Activated CD4-positive, alpha-beta T cell treated with anti-CD3 and anti-CD28 coated beads for 36 hours (primary cell): ENCODE results near the gene EOLA1. TPM values are rescaled to one million over a fixed set of nuclear protein-coding genes. Genes with fewer than 3 reads are reported as not detected.
"Not testable (repeated sequence)": the region's sequence is repeated elsewhere in the genome, so short reads cannot be mapped to it uniquely, and the experiment has no call there.

ENCODE experiments used
- ATAC-seq: fragments of 200-7000 bp; cut with Tn5 transposase; one replicate; pipeline ENCODE4 v1.10.0; 2021; ENCODE audit warnings: mild to moderate bottlenecking, moderate library complexity
- CTCF ChIA-PET: fragments of 350-600 bp; sonication (Branson Sonifier 250); formaldehyde crosslinking; loops from one replicate; lab custom pipeline; 2021; ENCODE audit warnings: antibody characterized with exemption; lab: Charles Lee
- POLR2A ChIA-PET: fragments of 350-600 bp; sonication (Branson Sonifier 250); formaldehyde crosslinking; loops from one replicate; lab custom pipeline; 2021; ENCODE audit warnings: antibody characterized with exemption, inconsistent platforms; lab: Charles Lee
- DNase-seq: peaks from one replicate; pipeline ENCODE4 v3.0.0-alpha.2; 2020
- H3K27ac Mint-ChIP-seq: one replicate; pipeline ENCODE4 v1.8.0; 2021; ENCODE audit warnings: mixed read lengths
- H3K27me3 Mint-ChIP-seq: one replicate; pipeline ENCODE4 v1.8.0; 2021; ENCODE audit warnings: mixed read lengths
- H3K36me3 Mint-ChIP-seq: one replicate; pipeline ENCODE4 v1.8.0; 2021; ENCODE audit warnings: low read depth, mixed read lengths
- H3K4me1 Mint-ChIP-seq: one replicate; pipeline ENCODE4 v1.8.0; 2021; ENCODE audit warnings: mixed read lengths
- H3K4me3 Mint-ChIP-seq: one replicate; pipeline ENCODE4 v1.8.0; 2021; ENCODE audit warnings: mild to moderate bottlenecking, moderate library complexity, mixed read lengths
- H3K9me3 Mint-ChIP-seq: one replicate; pipeline ENCODE4 v1.8.0; 2021; ENCODE audit warnings: low read depth, mixed read lengths
- intact Hi-C, 2 experiments: fragments of 100-400 bp; cut with DNase I in 1 of 2; cut with micrococcal nuclease in 1 of 2; formaldehyde crosslinking; loops; one replicate each; pipeline versions ENCODE4 v1.14.2 to v1.15.1; 2022 to 2024; cut with DNase I, micrococcal nuclease
- total RNA-seq, 2 experiments: library from RNA; stranded (reverse); gene quantifications; one replicate each; pipeline ENCODE4 v1.2.3, GENCODE V29; 2021

The EOLA1 gene
- total RNA-seq, 2 experiments from 2014 or later: 29.4 to 37.4 TPM

GRCh38 chrX:149527705-149528104, 13.1 kb upstream of the EOLA1 start:
- ChIA-PET POLR2A (interaction anchor here (1.0 kb wide), 1 partner anchor 13 kb away, joined by 6 read pairs; the partner anchor contains the start of gene EOLA1), CTCF (interaction anchor here (0.8 to 1.0 kb wide), 5 partner anchors 12 to 105 kb away, joined by 3 to 13 read pairs (median 4); partner anchors contain the start of gene EOLA1)
- H3K27me3 Mint-ChIP-seq: no peaks in the 10 kb centered on the region
- no peak overlapping the region for H3K4me3 Mint-ChIP-seq
- DNase-seq (peak; percentile 43), ATAC-seq (peak; percentile 48)
- peak overlapping the region; percentile 56 for H3K27ac Mint-ChIP-seq
- H3K36me3 Mint-ChIP-seq: no peaks in the 10 kb centered on the region
- intact Hi-C loops: loop anchor here in 1 of 2 experiments (5.0 kb wide), 2 partner anchors 105 to 300 kb away; partner anchors contain the start of gene TMEM185A
- H3K9me3 Mint-ChIP-seq: no peaks in the 10 kb centered on the region
- peaks cover 35% of the 10 kb centered on the region for H3K4me1 Mint-ChIP-seq

DNA sequence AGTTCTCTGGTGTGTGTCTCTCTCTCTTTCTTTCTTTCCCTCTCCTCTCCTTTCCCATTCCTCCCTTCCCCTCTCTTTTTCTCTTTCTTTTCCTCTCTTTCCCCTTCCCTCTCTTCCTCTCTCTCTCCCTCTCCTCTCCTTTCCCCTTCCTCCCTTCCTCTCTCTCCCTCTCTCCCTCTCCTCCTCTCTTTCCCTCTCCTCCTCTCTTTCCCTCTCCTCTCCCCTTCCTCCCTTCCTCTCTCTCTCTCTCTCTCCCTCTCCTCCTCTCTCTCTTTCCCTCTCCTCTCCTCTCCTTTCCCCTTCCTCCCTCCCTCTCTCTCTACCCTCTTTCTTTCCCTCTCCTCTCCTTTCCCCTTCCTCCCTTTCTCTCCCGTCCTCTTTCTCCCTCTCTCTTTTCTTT, 12.4 kb upstream of the EOLA1 start:
- CTCF ChIA-PET: interaction anchor here (0.9 to 1.0 kb wide), 3 partner anchors 11 to 16 kb away, joined by 3 to 13 read pairs (median 6); partner anchors contain the start of gene EOLA1
- Mint-ChIP-seq H3K27ac (no peak overlapping the region), H3K36me3 (no peaks in the 10 kb centered on the region), H3K9me3 (no peaks in the 10 kb centered on the region), H3K27me3 (no peaks in the 10 kb centered on the region), H3K4me3 (no peak overlapping the region), H3K4me1 (peaks cover 33% of the 10 kb centered on the region)
- POLR2A ChIA-PET: interaction anchor here (1.0 kb wide), 1 partner anchor 13 kb away, joined by 6 read pairs; the partner anchor contains the start of gene EOLA1
- no peak for ATAC-seq
- intact Hi-C loops: loop anchor here in 1 of 2 experiments (5.0 kb wide), 2 partner anchors 104 to 299 kb away; partner anchors contain the start of gene TMEM185A
- no peak for DNase-seq

DNA sequence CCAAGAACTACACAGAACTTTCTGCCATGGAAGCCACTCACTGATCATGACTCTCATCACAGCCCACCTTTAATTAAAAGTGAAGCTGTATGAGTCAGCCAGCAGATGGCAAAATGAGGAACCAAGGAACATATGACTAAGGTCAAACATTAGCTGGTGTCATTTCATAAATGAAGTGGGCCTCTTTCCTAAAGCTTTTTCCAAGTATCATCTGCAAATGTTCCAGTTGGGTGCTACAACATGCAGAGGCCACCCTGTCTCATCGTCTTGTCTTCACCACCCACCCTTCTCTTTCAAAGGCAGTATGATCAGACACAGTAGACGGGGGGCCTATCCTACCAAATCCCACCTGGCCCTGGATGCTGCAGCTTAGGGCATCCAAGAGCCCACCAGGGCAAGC, 9.2 kb upstream of the EOLA1 start:
- Mint-ChIP-seq H3K27me3 (no peaks in the 10 kb centered on the region), H3K4me1 (peaks cover 19% of the 10 kb centered on the region), H3K27ac (peak overlapping the region; percentile 71), H3K36me3 (no peaks in the 10 kb centered on the region), H3K9me3 (no peaks in the 10 kb centered on the region), H3K4me3 (no peak overlapping the region)
- CTCF ChIA-PET: interaction anchor here (1.5 kb wide), 1 partner anchor 19 kb away, joined by 4 read pairs; no protein-coding TSS in a partner anchor
- ATAC-seq (peak; percentile 65), DNase-seq (no peak)
- POLR2A ChIA-PET: no interaction called here
- intact Hi-C loops: no loop called here

GRCh38 chrX:149532868-149533267, 7.9 kb upstream of the EOLA1 start:
- H3K4me3 Mint-ChIP-seq, DNase-seq, H3K9me3 Mint-ChIP-seq, POLR2A ChIA-PET, ATAC-seq, intact Hi-C loops, H3K27ac Mint-ChIP-seq, CTCF ChIA-PET, H3K36me3 Mint-ChIP-seq, H3K27me3 Mint-ChIP-seq: not testable (repeated sequence)
- peaks cover 15% of the 10 kb centered on the region for H3K4me1 Mint-ChIP-seq

GRCh38 chrX:149533999-149534398, 6.8 kb upstream of the EOLA1 start:
- H3K4me3 Mint-ChIP-seq, H3K27me3 Mint-ChIP-seq, H3K27ac Mint-ChIP-seq, intact Hi-C loops, DNase-seq, H3K36me3 Mint-ChIP-seq, H3K9me3 Mint-ChIP-seq, CTCF ChIA-PET, POLR2A ChIA-PET, ATAC-seq: not testable (repeated sequence)
- H3K4me1 Mint-ChIP-seq: peaks cover 18% of the 10 kb centered on the region

DNA sequence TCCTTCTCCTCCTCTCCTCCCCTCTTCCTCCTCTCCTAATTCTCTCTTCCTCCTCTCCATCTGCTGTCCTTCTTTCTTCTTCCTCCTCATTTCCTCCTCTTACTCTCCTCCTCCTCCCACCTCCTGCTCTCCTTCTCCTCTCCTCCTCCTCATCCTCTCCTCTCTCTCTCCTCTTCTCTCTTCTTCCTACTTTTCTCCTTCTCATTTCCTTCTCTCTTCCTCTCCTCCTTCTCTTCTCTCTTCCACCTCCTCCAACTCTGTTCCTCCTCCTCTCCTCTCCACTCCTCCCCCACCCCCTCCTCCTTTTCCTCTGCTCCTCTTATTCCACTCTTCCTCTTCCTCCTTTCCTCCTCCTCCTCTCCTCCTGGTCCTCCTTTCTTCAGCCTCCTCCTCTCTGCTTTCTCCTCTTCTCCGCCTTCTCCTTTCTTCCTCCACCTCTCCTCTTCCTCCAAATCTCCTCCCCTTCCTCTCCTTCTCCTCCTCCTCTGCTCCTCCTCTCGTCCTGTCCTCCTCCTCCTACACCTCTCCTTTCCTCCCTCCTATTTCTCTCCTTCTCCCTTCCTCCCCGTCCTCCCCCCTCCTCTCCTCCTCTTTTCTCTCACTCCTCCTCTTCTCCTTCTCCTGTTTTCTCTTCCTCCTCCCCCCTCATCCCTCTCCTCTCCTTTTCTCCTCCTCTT, 5.7 kb upstream of the EOLA1 start:
- POLR2A ChIA-PET, H3K4me3 Mint-ChIP-seq, H3K9me3 Mint-ChIP-seq, ATAC-seq, intact Hi-C loops, H3K36me3 Mint-ChIP-seq, H3K27me3 Mint-ChIP-seq, CTCF ChIA-PET, DNase-seq, H3K27ac Mint-ChIP-seq: not testable (repeated sequence)
- peaks cover 22% of the 10 kb centered on the region for H3K4me1 Mint-ChIP-seq

DNA sequence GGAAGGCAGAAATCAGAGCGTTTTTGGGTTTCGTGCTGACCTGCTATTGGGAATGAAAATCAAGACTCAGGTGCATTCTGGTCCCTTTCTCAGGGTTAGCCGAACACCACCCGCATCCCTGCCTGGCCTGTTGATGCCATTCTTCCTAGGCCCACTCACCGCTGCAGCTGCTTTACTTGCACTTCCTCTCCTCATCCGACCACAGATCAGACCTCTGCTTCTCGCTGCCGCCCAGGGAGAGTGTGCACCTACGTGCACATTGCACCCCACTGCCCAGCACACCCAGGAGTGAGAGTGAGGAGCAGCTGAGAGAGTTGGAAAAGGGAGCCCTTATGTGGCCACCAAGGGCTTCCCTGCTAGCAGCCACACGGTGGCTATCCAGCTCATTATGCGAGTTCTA, 3.3 kb upstream of the EOLA1 start:
- H3K27ac Mint-ChIP-seq, ATAC-seq, H3K9me3 Mint-ChIP-seq, CTCF ChIA-PET, H3K36me3 Mint-ChIP-seq, DNase-seq, intact Hi-C loops, H3K27me3 Mint-ChIP-seq, POLR2A ChIA-PET, H3K4me3 Mint-ChIP-seq: not testable (repeated sequence)
- H3K4me1 Mint-ChIP-seq: peaks cover 10% of the 10 kb centered on the region

GRCh38 chrX:149539283-149540130, 1.3 kb upstream of the EOLA1 start:
- H3K36me3 Mint-ChIP-seq: peaks cover 3% of the 10 kb centered on the region
- H3K9me3 Mint-ChIP-seq: no peaks in the 10 kb centered on the region
- intact Hi-C loops: loop anchor here (2.0 kb wide), 3 partner anchors 35 to 1029 kb away; partner anchors contain the start of genes IDS (in 2 of the 2), MTM1 (in 1 of the 2) and TMEM185A (in 1 of the 2)
- peak overlapping the region; percentile 82 for H3K27ac Mint-ChIP-seq
- POLR2A ChIA-PET: interaction anchor here (1.9 to 2.7 kb wide), 3 partner anchors 35 to 400 kb away, joined by 6 to 30 read pairs (median 12); partner anchors contain the start of genes EOLA2 and IDS
- peak; percentile 91 for DNase-seq
- CTCF ChIA-PET: interaction anchor here (0.7 to 1.6 kb wide), 5 partner anchors 10 to 400 kb away, joined by 3 to 7 read pairs (median 5); partner anchors contain the start of gene IDS
- peaks cover 9% of the 10 kb centered on the region for H3K4me1 Mint-ChIP-seq
- H3K27me3 Mint-ChIP-seq: no peaks in the 10 kb centered on the region
- peak overlapping the region; percentile 82 for H3K4me3 Mint-ChIP-seq
- peak; percentile 46 for ATAC-seq

DNA sequence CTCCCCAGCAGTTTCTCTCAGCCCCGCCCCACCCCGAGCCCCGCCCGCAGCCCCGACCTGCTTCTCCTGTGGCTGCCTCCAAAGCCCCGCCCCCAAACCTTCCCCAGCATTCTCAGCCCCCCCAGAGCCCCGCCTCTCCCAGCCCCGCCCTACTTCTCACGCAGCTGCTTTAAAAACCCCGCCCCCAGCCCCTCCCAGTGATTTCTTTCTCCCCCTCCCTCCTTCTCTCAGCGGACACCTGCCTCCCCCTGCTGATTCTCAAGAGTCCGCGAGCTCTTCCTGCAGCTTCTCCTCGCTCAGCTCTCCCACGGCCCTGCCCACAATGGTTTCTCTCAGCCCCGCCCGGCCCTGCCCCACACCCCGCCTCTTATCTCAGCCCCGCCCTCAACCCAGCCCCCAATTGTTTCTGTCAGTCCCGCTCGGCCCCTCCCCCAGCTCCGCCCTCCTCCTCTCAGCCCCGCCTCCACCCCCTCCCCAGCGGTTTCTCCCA, 636 bp upstream of the EOLA1 start:
- peak; percentile 53 for ATAC-seq
- Mint-ChIP-seq H3K36me3 (peaks cover 3% of the 10 kb centered on the region), H3K9me3 (no peaks in the 10 kb centered on the region), H3K27ac (peak overlapping the region; percentile 98), H3K4me3 (peak overlapping the region; percentile 82), H3K4me1 (peaks cover 9% of the 10 kb centered on the region), H3K27me3 (no peaks in the 10 kb centered on the region)
- CTCF ChIA-PET: interaction anchor here (0.5 to 1.6 kb wide), 3 partner anchors 12 to 410 kb away, joined by 3 to 6 read pairs (median 4); no protein-coding TSS in a partner anchor
- POLR2A ChIA-PET: interaction anchor here (1.6 to 2.7 kb wide), 4 partner anchors 12 to 399 kb away, joined by 6 to 30 read pairs (median 9); partner anchors contain the start of genes EOLA2 and IDS
- DNase-seq: peak; percentile 96
- intact Hi-C loops: loop anchor here in 1 of 2 experiments (2.0 kb wide), 3 partner anchors 35 to 1029 kb away; partner anchors contain the start of genes IDS, MTM1 and TMEM185A

- ChIA-PET POLR2A (interaction anchor here (1.6 to 2.7 kb wide), 2 partner anchors 14 to 398 kb away, joined by 6 to 30 read pairs; partner anchors contain the start of gene EOLA2), CTCF (interaction anchor here (0.7 to 1.2 kb wide), 2 partner anchors 14 to 1174 kb away, joined by 3 read pairs; no protein-coding TSS in a partner anchor)
- H3K9me3 Mint-ChIP-seq: no peaks in the 10 kb centered on the region
- intact Hi-C loops: loop anchor here in 1 of 2 experiments (2.0 kb wide), 3 partner anchors 37 to 1027 kb away; partner anchors contain the start of genes IDS, MTM1 and TMEM185A
- H3K27me3 Mint-ChIP-seq: no peaks in the 10 kb centered on the region
- peak overlapping the region; percentile 98 for H3K27ac Mint-ChIP-seq
- no peak for DNase-seq
- peak overlapping the region; percentile 82 for H3K4me3 Mint-ChIP-seq
- H3K36me3 Mint-ChIP-seq: peaks cover 3% of the 10 kb centered on the region
- peaks cover 9% of the 10 kb centered on the region for H3K4me1 Mint-ChIP-seq
- no peak for ATAC-seq
Measured at GRCh38 chrX:149541521-149542047, 772 bp downstream of the EOLA1 start.
